ENCODE measurements around the gene XIST.
"Not testable (repeated sequence)": the region's sequence is repeated elsewhere in the genome, so short reads cannot be mapped to it uniquely, and the experiment has no call there.

Gene XIST

DNA sequence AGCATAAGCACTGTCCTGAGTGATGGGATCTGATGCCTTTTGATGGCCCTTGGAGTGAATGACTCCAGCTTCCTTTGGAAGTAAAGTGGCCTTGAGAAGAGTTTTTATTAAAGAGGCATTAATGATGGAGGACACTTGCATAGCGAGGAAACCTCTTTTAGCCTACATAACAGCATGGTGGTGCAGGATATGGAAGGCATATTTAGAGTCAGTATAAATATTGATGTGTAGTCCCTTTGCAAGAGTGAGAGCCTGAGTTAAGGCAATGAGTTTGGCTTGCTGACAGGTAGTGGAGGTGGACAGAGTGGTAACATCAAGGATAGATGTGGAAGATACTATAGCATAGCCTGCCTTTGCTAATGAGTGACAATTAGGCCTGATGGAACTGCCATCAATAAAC is 48.4 kb downstream of the XIST start:
- not testable (repeated sequence) for DNase-seq (ENCODE audit: low spot score)

- no peak for DNase-seq (ENCODE audit: low spot score)
Measured at GRCh38 chrX:73799888-73800287, 52.6 kb downstream of the XIST start.

- not testable (repeated sequence) for DNase-seq (ENCODE audit: low spot score)
Measured at GRCh38 chrX:73792511-73792910, 60.0 kb downstream of the XIST start.

DNA sequence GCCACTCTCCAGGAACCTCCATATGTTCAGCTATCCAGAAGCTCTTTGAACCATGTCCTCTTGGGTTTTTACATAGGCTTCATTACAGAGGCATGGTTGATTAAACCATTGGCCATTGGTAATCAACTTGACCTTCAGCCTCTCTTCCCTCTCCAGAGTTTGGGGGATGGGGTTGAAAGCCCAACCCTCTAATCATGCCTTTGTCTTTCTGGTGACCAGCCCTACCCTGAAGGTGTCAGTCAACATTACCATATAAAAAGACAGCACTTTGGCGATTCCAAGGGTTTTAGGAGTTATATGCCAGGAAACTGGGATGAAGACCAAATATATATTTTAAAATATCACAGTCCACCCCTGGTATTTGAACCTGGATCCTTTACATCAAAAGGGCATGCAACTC is 67.0 kb downstream of the XIST start:
- no peak for DNase-seq (ENCODE audit: low spot score)
